GM12891 (cell line): ENCODE results near the gene OVAAL.

ENCODE experiments used
- PAX5 ChIP-seq: IDR thresholded peaks from 2 replicates; pipeline ENCODE4 v1.6.1; 2011; ENCODE audit warnings: low read length, moderate library complexity, mild to moderate bottlenecking; ENCODE audit not compliant: insufficient read depth, severe bottlenecking
- POLR2A ChIP-seq: IDR thresholded peaks from 2 replicates; pipeline ENCODE4 v1.6.1; 2011; ENCODE audit warnings: low read depth, low read length, control low read depth
- POLR2AphosphoS5 ChIP-seq: IDR thresholded peaks from 2 replicates; pipeline ENCODE4 v1.6.1; 2011; ENCODE audit warnings: low read depth, low read length, control low read depth
- SPI1 ChIP-seq: IDR thresholded peaks from 2 replicates; pipeline ENCODE4 v1.6.1; 2011; ENCODE audit warnings: low read depth, low read length, control low read depth
- TAF1 ChIP-seq: IDR thresholded peaks from 2 replicates; pipeline ENCODE4 v1.6.1; 2011; ENCODE audit warnings: low read depth, low read length, control low read depth

DNA sequence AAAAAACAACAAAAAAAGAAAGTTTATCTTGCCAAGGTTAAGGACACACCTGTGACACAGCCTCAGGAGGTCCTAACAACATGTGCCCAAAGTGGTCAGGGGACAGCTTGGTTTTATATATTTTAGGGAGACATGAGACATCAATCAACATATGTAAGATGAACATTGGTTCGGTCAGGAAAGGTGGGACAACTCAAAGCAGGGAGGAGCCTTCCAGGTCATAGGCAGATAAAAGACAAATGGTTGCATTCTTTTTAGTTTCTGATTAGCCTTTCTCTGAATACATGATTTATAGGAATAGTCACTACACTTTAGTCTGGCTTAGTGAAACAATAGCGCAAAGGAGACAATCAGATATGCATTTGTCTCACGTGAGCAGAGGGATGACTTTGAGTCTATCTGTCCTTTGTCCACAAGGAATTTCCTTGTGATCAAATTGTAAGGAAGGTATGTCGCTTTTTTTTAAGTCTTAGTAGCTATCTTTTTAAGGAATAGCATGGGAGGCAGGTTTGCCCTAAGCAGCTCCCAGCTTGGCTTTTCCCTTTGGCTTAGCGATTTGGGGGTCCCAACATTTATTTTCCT lies 23.3 kb upstream of the OVAAL start:
- no peak for TF ChIP-seq POLR2A
- no peak for TF ChIP-seq TAF1
- no peak for TF ChIP-seq POLR2AphosphoS5
- TF ChIP-seq SPI1, result no peak
- TF ChIP-seq PAX5, result no peak
